Panc1 (cell line): Measurements from ENCODE around the gene IGFBP6. TPM values are rescaled to one million over a fixed set of nuclear protein-coding genes. Genes with fewer than 3 reads are reported as not detected.

ENCODE experiments used
- ATAC-seq: fragments of 200-7000 bp; cut with Tn5 transposase; 2 replicates; pipeline ENCODE4 v1.9.1; 2020; ENCODE audit warnings: mild to moderate bottlenecking, moderate library complexity
- BruUV-seq: library from RNA; stranded (reverse); fragments of 400-500 nt; replicated peaks from 2 replicates; lab custom pipeline; 2021; lab: Mats Ljungman, UMichigan
- CTCF ChIA-PET: fragments of 300-600 bp; sonication (Branson Sonifier 250); formaldehyde crosslinking; loops from one replicate; lab custom pipeline; 2022; ENCODE audit warnings: antibody characterized with exemption; lab: Charles Lee
- POLR2A ChIA-PET: fragments of 300-600 bp; sonication (Branson Sonifier 250); formaldehyde crosslinking; loops from one replicate; lab custom pipeline; 2022; ENCODE audit warnings: antibody characterized with exemption; lab: Charles Lee
- DNase-seq: peaks from one replicate; pipeline ENCODE4 v3.0.0-alpha.2; 2010; ENCODE audit warnings: low read depth, low spot score
- H3K27ac ChIP-seq: 2 replicates; pipeline ENCODE4 v1.5.1; 2011; ENCODE audit warnings: mild to moderate bottlenecking, low read length, inconsistent platforms
- H3K27me3 ChIP-seq: fragments of 200-500 bp; sonication (Bioruptor generic); 2 replicates; pipeline ENCODE4 v1.6.0; 2014; ENCODE audit warnings: low read length, inconsistent platforms; ENCODE audit not compliant: control insufficient read depth, insufficient read depth
- H3K36me3 ChIP-seq: fragments of 200-500 bp; sonication (Bioruptor generic); 2 replicates; pipeline ENCODE4 v1.5.1; 2014; ENCODE audit warnings: inconsistent platforms, mild to moderate bottlenecking, low read length, moderate library complexity; ENCODE audit not compliant: control insufficient read depth, insufficient read depth
- H3K4me1 ChIP-seq: 2 replicates; pipeline ENCODE4 v1.5.1; 2011; ENCODE audit warnings: inconsistent platforms, mild to moderate bottlenecking, low read length, moderate library complexity; ENCODE audit not compliant: control insufficient read depth, insufficient read depth
- H3K4me3 ChIP-seq, 2 experiments: 2 replicates each; pipeline ENCODE4 v1.5.1; 2011 to 2012; ENCODE audit warnings: low read depth in 2 of 2, low read length in 2 of 2, mild to moderate bottlenecking in 2 of 2, inconsistent platforms in 1 of 2, moderate library complexity in 1 of 2
- H3K9me3 ChIP-seq: fragments of 200-500 bp; sonication (Bioruptor generic); 2 replicates; pipeline ENCODE4 v1.5.1; 2014; ENCODE audit warnings: low read depth, mild to moderate bottlenecking, inconsistent platforms, low read length, moderate library complexity; ENCODE audit not compliant: control insufficient read depth, insufficient read depth
- POLR2AphosphoS5 ChIP-seq: IDR thresholded peaks from 2 replicates; pipeline ENCODE4 v1.6.1; 2012; ENCODE audit warnings: mild to moderate bottlenecking, low read depth, low read length, moderate library complexity
- SIN3A ChIP-seq: IDR thresholded peaks from 2 replicates; pipeline ENCODE4 v1.6.1; 2012; ENCODE audit warnings: low read depth, mild to moderate bottlenecking, low read length, moderate library complexity, borderline replicate concordance; ENCODE audit not compliant: insufficient read depth
- TCF7L2 ChIP-seq: IDR thresholded peaks from 2 replicates; pipeline ENCODE4 v1.6.1; 2011; ENCODE audit warnings: mild to moderate bottlenecking, low read depth, low read length, inconsistent platforms
- in situ Hi-C: cut with HindIII; loops from 2 replicates; pipeline ENCODE4 v1.10.0; 2016; ENCODE audit warnings: low sequenced_read_pairs, low pct_unique_long_range_greater_than_20kb
- intact Hi-C: fragments of 100-400 bp; cut with micrococcal nuclease; formaldehyde crosslinking; loops from one replicate; pipeline ENCODE4 v1.10.0; 2022; ENCODE audit not compliant: unreplicated experiment
- total RNA-seq: library from RNA; stranded (reverse); gene quantifications from one replicate; pipeline ENCODE4 v1.2.1, GENCODE V29; 2021; ENCODE audit not compliant: unreplicated experiment
- TF ChIP-seq, protein P1 (sequence below), 2 experiments: IDR thresholded peaks; 2 replicates each; pipeline ENCODE4 v1.6.1; 2011 to 2012; ENCODE audit warnings: low read depth in 2 of 2, control low read depth in 1 of 2, low read length in 1 of 2, mild to moderate bottlenecking in 1 of 2, moderate library complexity in 1 of 2; ENCODE audit not compliant: insufficient read depth in 1 of 2
- TF ChIP-seq, protein P2 (sequence below): fragments of 450-650 bp; IDR thresholded peaks from 2 replicates; pipeline ENCODE4 v1.5.1; 2017; ENCODE audit warnings: mild to moderate bottlenecking

IGFBP6 gene
- total RNA-seq, 1 experiment from 2014 or later, result 4.7 TPM

DNA sequence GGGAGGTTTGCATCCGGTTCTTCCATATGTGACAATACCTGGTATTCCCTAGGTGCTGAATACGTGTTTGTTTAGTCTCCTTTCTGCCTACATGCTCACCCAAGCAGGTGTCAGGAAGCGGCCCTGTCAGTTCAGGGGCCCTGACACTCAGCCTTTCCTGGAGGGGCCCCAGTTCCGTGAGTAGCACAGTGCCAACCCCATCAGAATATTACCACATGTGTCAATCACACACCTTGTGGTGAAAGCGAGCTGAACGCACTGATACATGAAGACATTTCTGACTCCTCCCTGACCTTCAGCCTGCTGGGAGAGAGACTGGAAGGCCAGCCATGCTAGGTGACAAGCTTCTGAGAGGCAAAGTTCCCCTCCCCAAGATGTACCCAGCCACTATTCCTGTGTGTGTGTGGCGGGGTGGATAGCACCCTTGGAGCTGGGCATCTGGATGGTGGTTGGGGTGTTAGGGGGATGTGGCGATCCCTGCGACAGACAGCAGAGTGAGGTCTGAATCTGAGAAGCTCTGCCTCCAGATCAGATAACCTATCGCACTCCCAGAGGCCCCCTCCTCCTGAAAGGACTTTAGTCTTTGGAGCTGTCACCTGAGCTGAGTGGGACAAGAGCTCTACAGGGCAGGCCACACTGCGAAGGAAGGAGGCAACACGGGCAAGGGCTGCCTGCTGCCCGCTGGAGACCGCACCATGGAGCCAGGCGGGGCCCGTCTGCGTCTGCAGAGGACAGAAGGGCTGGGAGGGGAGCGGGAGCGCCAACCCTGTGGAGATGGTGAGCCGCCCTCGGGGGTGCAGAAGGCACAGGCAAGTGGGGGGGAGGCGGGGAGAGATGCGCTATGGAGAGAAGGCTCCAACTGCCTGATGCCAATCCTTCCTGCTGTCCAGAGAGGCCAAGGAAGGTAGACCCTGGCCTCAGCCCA is 5.7 kb downstream of the IGFBP6 start, which contains the start of gene SOAT2:
SOAT2 (plus strand) TSS at position 604 of the 925 bp plus-strand sequence; CDS start at position 696, 92 bp downstream.
- no peak for DNase-seq
- intact Hi-C loops (no loop called here), in situ Hi-C loops (no loop called here)
- TF ChIP-seq POLR2AphosphoS5, result no peak
- TF ChIP-seq TCF7L2, result no peak
- no TSS peak for BruUV-seq
- POLR2A ChIA-PET, result interaction anchor here (0.6 kb wide), 1 partner anchor 221 kb away, joined by 4 read pairs; no protein-coding TSS in a partner anchor
- Histone ChIP-seq H3K4me1 (peaks cover 12% of the 10 kb centered on the region), H3K36me3 (no peaks in the 10 kb centered on the region), H3K4me3 (no peak within 1 kb of the TSS), H3K27me3 (no peaks in the 10 kb centered on the region), H3K27ac (no peak within 1 kb of the TSS), H3K9me3 (no peaks in the 10 kb centered on the region)
- CTCF ChIA-PET, result interaction anchor here (1.2 kb wide), 1 partner anchor 38 kb away, joined by 3 read pairs; no protein-coding TSS in a partner anchor
- ATAC-seq, result no peak

DNA sequence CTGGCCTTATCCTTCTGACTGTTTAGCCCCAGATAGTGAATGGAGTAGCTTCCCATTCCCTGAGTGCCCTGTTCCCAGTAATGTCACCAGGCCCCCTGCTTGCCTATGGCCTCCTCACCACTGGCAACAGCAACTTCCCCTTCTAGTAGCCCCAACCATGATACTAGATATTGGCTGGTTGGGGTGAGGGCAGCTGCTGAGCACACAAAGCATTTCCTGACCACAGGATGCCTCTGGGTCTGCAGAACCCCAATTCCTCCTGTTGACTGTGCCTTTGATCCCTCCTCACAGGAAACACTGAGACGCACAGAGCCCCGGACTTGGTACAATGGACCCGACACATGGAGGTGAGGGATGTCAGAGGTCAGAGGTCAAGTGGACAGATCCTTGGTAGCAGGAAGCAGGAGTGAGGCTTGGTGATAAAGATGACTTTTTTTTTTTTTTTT is 6.4 kb downstream of the IGFBP6 start:
- ChIA-PET POLR2A (interaction anchor here (0.6 to 0.7 kb wide), 2 partner anchors 9 to 484 kb away, joined by 4 to 12 read pairs; no protein-coding TSS in a partner anchor), CTCF (interaction anchor here (1.2 kb wide), 1 partner anchor 38 kb away, joined by 3 read pairs; no protein-coding TSS in a partner anchor)
- no peaks in the 10 kb centered on the region for H3K9me3 ChIP-seq
- in situ Hi-C loops, result no loop called here
- no peak overlapping the region for H3K27ac ChIP-seq
- ATAC-seq (no peak), DNase-seq (no peak)
- no peak overlapping the region for H3K4me3 ChIP-seq
- peaks cover 5% of the 10 kb centered on the region for H3K4me1 ChIP-seq
- TF ChIP-seq, protein P1, sequence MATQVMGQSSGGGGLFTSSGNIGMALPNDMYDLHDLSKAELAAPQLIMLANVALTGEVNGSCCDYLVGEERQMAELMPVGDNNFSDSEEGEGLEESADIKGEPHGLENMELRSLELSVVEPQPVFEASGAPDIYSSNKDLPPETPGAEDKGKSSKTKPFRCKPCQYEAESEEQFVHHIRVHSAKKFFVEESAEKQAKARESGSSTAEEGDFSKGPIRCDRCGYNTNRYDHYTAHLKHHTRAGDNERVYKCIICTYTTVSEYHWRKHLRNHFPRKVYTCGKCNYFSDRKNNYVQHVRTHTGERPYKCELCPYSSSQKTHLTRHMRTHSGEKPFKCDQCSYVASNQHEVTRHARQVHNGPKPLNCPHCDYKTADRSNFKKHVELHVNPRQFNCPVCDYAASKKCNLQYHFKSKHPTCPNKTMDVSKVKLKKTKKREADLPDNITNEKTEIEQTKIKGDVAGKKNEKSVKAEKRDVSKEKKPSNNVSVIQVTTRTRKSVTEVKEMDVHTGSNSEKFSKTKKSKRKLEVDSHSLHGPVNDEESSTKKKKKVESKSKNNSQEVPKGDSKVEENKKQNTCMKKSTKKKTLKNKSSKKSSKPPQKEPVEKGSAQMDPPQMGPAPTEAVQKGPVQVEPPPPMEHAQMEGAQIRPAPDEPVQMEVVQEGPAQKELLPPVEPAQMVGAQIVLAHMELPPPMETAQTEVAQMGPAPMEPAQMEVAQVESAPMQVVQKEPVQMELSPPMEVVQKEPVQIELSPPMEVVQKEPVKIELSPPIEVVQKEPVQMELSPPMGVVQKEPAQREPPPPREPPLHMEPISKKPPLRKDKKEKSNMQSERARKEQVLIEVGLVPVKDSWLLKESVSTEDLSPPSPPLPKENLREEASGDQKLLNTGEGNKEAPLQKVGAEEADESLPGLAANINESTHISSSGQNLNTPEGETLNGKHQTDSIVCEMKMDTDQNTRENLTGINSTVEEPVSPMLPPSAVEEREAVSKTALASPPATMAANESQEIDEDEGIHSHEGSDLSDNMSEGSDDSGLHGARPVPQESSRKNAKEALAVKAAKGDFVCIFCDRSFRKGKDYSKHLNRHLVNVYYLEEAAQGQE (IDR thresholded peaks at IDR 0.05; ENCODE audit: insufficient read depth in 1 of 2, low read depth in 2 of 2, low read length in 1 of 2), result no peak
- TF ChIP-seq TCF7L2 (no peak), POLR2AphosphoS5 (no peak), SIN3A (no peak)
- TF ChIP-seq, protein P2, sequence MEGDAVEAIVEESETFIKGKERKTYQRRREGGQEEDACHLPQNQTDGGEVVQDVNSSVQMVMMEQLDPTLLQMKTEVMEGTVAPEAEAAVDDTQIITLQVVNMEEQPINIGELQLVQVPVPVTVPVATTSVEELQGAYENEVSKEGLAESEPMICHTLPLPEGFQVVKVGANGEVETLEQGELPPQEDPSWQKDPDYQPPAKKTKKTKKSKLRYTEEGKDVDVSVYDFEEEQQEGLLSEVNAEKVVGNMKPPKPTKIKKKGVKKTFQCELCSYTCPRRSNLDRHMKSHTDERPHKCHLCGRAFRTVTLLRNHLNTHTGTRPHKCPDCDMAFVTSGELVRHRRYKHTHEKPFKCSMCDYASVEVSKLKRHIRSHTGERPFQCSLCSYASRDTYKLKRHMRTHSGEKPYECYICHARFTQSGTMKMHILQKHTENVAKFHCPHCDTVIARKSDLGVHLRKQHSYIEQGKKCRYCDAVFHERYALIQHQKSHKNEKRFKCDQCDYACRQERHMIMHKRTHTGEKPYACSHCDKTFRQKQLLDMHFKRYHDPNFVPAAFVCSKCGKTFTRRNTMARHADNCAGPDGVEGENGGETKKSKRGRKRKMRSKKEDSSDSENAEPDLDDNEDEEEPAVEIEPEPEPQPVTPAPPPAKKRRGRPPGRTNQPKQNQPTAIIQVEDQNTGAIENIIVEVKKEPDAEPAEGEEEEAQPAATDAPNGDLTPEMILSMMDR, result no peak
- no peaks in the 10 kb centered on the region for H3K27me3 ChIP-seq
- no peaks in the 10 kb centered on the region for H3K36me3 ChIP-seq
- intact Hi-C loops, result no loop called here
- no TSS peak for BruUV-seq
